PC-9 (cell line): Measurements from ENCODE around the gene MUSK.

Source experiments
- EZH2 ChIP-seq: fragments of 200-600 bp; sonication (generic); IDR thresholded peaks from 2 replicates; pipeline ENCODE4 v1.8.0; 2017; ENCODE audit warnings: antibody characterized with exemption, low read depth
- TF ChIP-seq, protein P1 (sequence below): fragments of 200-600 bp; sonication (generic); conservative IDR thresholded peaks from 2 replicates; pipeline ENCODE4 v1.6.1; 2017; ENCODE audit warnings: mixed run types, antibody characterized with exemption, mild to moderate bottlenecking, moderate library complexity

DNA sequence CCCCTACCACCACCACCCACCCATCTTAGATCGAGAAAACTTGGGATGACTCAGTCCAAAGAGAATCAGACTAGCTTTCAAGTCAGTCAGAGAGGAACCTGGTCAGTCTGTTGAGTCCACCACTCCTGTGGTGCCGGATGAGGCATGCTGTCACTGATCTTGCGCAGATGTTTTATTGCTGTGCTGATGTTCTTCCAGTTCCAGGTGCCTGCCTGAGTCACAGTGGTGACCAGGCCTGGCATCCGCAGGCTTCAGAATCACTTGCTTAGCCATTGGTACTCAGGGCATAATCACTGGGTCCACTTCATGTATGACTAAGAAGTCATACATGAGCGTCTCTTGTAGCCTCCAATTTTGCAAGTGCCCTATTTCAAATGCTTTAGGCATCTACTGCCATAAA lies 114.1 kb downstream of the MUSK start:
- TF ChIP-seq, protein P1, sequence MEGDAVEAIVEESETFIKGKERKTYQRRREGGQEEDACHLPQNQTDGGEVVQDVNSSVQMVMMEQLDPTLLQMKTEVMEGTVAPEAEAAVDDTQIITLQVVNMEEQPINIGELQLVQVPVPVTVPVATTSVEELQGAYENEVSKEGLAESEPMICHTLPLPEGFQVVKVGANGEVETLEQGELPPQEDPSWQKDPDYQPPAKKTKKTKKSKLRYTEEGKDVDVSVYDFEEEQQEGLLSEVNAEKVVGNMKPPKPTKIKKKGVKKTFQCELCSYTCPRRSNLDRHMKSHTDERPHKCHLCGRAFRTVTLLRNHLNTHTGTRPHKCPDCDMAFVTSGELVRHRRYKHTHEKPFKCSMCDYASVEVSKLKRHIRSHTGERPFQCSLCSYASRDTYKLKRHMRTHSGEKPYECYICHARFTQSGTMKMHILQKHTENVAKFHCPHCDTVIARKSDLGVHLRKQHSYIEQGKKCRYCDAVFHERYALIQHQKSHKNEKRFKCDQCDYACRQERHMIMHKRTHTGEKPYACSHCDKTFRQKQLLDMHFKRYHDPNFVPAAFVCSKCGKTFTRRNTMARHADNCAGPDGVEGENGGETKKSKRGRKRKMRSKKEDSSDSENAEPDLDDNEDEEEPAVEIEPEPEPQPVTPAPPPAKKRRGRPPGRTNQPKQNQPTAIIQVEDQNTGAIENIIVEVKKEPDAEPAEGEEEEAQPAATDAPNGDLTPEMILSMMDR = no peak
- no peak for TF ChIP-seq EZH2
